ENCODE data around the gene HTRA2. TPM values are rescaled to one million over a fixed set of nuclear protein-coding genes. Genes with fewer than 3 reads are reported as not detected.
"Not testable (repeated sequence)": the region's sequence is repeated elsewhere in the genome, so short reads cannot be mapped to it uniquely, and the experiment has no call there.

Gene HTRA2
- total RNA-seq: 29.1 and 67.7 TPM in 2 replicates

- Histone ChIP-seq H3K27me3 (ENCODE audit: control insufficient read depth, insufficient read depth, low read length) (no peaks in the 10 kb centered on the region), H3K36me3 (ENCODE audit: control insufficient read depth, insufficient read depth, low read length) (peaks cover 16% of the 10 kb centered on the region), H3K4me3 (ENCODE audit: low read depth, low read length) (peak within 1 kb of the TSS; percentile 92)
- no peak for FAIRE-seq
- peak; percentile 97 for DNase-seq (ENCODE audit: low read depth)
- no peak for TF ChIP-seq CTCF (IDR thresholded peaks at IDR 0.05; ENCODE audit: insufficient read depth, low read length, severe bottlenecking)
Measured at GRCh38 chr2:74529357-74530238, at the start of gene HTRA2, which contains the start of gene AUP1. Gene HTRA2, plus strand, starts transcription at chr2:74529933. Its CDS starts 74 bp downstream, at chr2:74530007. Gene AUP1, minus strand, starts transcription at chr2:74529706. Its CDS starts 77 bp downstream, at chr2:74529629.

DNA sequence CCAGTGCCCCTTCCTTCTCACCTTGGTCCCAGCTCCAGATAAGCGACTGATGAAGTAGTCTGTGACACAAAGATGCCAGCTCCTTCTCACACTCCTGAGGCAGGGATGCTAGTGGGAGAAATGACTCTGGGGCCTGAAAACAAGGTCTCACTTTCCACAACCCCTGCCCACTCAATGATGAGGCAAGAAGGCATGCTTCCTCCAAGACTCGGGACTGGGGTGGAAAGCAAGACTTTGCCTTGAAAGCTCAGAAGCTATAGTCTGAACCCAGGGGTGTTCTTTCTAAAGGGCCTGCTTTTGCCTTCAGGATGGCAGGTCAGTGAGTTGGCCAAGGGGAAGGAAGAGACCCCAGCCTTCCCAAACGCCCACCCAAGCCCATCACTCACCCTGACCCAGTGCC, 48.3 kb upstream of the HTRA2 start:
- DNase-seq (ENCODE audit: low read depth): no peak
- TF ChIP-seq CTCF (IDR thresholded peaks at IDR 0.05; ENCODE audit: insufficient read depth, low read length, severe bottlenecking): no peak
- Histone ChIP-seq H3K36me3 (ENCODE audit: control insufficient read depth, insufficient read depth, low read length) (peaks cover 8% of the 10 kb centered on the region), H3K4me3 (ENCODE audit: low read depth, low read length) (peak overlapping the region; percentile 91), H3K27me3 (ENCODE audit: control insufficient read depth, insufficient read depth, low read length) (no peaks in the 10 kb centered on the region)
- FAIRE-seq: no peak

- DNase-seq (ENCODE audit: low read depth): peak; percentile 22
- no peak for TF ChIP-seq CTCF (IDR thresholded peaks at IDR 0.05; ENCODE audit: insufficient read depth, low read length, severe bottlenecking)
- no peaks in the 10 kb centered on the region for H3K27me3 ChIP-seq (ENCODE audit: control insufficient read depth, insufficient read depth, low read length)
- peak overlapping the region; percentile 91 for H3K4me3 ChIP-seq (ENCODE audit: low read depth, low read length)
- FAIRE-seq: no peak
- peaks cover 6% of the 10 kb centered on the region for H3K36me3 ChIP-seq (ENCODE audit: control insufficient read depth, insufficient read depth, low read length)
Measured at GRCh38 chr2:74481961-74482800, 47.6 kb upstream of the HTRA2 start.

GRCh38 chr2:74482801-74483674, 46.7 kb upstream of the HTRA2 start, which contains the start of the genes CCDC142 and TTC31:
Gene CCDC142, minus strand, starts transcription at chr2:74482998. Its CDS starts 161 bp downstream, at chr2:74482837.
Gene TTC31, plus strand, starts transcription at chr2:74483081. Its CDS starts 15 bp downstream, at chr2:74483096.
- FAIRE-seq (no peak), DNase-seq (ENCODE audit: low read depth) (peak; percentile 89)
- Histone ChIP-seq H3K4me3 (ENCODE audit: low read depth, low read length) (peak within 1 kb of the TSS; percentile 91), H3K27me3 (ENCODE audit: control insufficient read depth, insufficient read depth, low read length) (no peaks in the 10 kb centered on the region), H3K36me3 (ENCODE audit: control insufficient read depth, insufficient read depth, low read length) (peaks cover 6% of the 10 kb centered on the region)
- peak; percentile 95 for TF ChIP-seq CTCF (IDR thresholded peaks at IDR 0.05; ENCODE audit: insufficient read depth, low read length, severe bottlenecking)

DNA sequence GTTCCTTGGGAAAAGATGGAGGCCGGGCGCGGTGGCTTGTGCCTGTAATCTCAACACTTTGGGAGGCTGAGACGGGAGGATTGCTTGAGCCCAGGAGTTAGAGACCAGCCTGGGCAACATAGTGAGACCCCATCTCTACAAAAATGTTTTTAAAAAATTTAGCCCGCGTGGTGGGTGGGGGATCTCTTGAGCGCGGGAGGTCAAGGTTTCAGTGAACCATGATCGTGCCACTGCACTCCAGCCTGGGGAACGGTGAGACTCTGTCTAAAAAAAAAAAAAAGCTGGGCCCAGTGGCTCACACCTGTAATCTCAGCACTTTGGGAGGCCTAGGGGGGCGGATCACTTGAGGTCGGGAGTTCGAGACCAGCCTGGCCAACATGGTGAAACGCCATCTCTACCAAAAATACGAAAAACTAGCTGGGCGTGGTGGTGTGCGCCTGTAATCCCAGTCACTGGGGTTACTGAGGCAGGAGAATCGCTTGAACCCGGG, 46.0 kb upstream of the HTRA2 start:
- H3K36me3 ChIP-seq (ENCODE audit: control insufficient read depth, insufficient read depth, low read length); DNase-seq (ENCODE audit: low read depth); FAIRE-seq; H3K27me3 ChIP-seq (ENCODE audit: control insufficient read depth, insufficient read depth, low read length): not testable (repeated sequence)
- H3K4me3 ChIP-seq (ENCODE audit: low read depth, low read length): peak overlapping the region; percentile 91

Measured in bronchial epithelial cell (primary cell).